Hepatocyte (in vitro differentiated cells): ENCODE results near the gene OR10H3. TPM values are rescaled to one million over a fixed set of nuclear protein-coding genes. Genes with fewer than 3 reads are reported as not detected.
"Not testable (repeated sequence)": the region's sequence is repeated elsewhere in the genome, so short reads cannot be mapped to it uniquely, and the experiment has no call there.

Experiments
- DNase-seq: peaks from one replicate; pipeline ENCODE4 v3.0.0-alpha.2; 2016; ENCODE audit warnings: low spot score
- H2AFZ ChIP-seq: fragments of 200-600 bp; sonication (generic); 2 replicates; pipeline ENCODE4 v1.6.0; 2016; ENCODE audit warnings: antibody characterized with exemption, mild to moderate bottlenecking
- H3K27ac ChIP-seq: fragments of 200-600 bp; sonication (generic); 2 replicates; pipeline ENCODE4 v1.5.1; 2016; ENCODE audit warnings: mild to moderate bottlenecking
- H3K27me3 ChIP-seq: fragments of 200-600 bp; sonication (generic); 2 replicates; pipeline ENCODE4 v1.6.1; 2016
- H3K36me3 ChIP-seq: fragments of 200-600 bp; sonication (generic); replicated peaks from 2 replicates; pipeline ENCODE4 v1.5.1; 2016; ENCODE audit warnings: low read depth; ENCODE audit not compliant: insufficient read depth
- H3K4me1 ChIP-seq: fragments of 200-600 bp; sonication (generic); 2 replicates; pipeline ENCODE4 v1.5.1; 2016; ENCODE audit warnings: mild to moderate bottlenecking, moderate library complexity; ENCODE audit not compliant: insufficient read depth
- H3K4me2 ChIP-seq: fragments of 200-600 bp; sonication (generic); 2 replicates; pipeline ENCODE4 v1.6.0; 2016
- H3K4me3 ChIP-seq: fragments of 200-600 bp; sonication (generic); 2 replicates; pipeline ENCODE4 v1.5.1; 2016; ENCODE audit warnings: mild to moderate bottlenecking
- H3K79me2 ChIP-seq: fragments of 200-600 bp; sonication (generic); 2 replicates; pipeline ENCODE4 v1.6.0; 2017; ENCODE audit warnings: mild to moderate bottlenecking
- H3K9me2 ChIP-seq: fragments of 200-600 bp; sonication (generic); replicated peaks from 2 replicates; pipeline ENCODE4 v1.6.0; 2017; ENCODE audit warnings: mild to moderate bottlenecking; ENCODE audit not compliant: insufficient read depth
- H3K9me3 ChIP-seq: fragments of 200-600 bp; sonication (generic); 2 replicates; pipeline ENCODE4 v1.5.1; 2016; ENCODE audit warnings: low read depth, mild to moderate bottlenecking
- H4K20me1 ChIP-seq: fragments of 200-600 bp; sonication (generic); 2 replicates; pipeline ENCODE4 v1.6.0; 2016; ENCODE audit warnings: mild to moderate bottlenecking; ENCODE audit not compliant: insufficient read depth, poor library complexity, severe bottlenecking
- CTCF ChIP-seq: fragments of 200-600 bp; sonication (generic); IDR thresholded peaks from 2 replicates; pipeline ENCODE4 v1.5.1; 2016; ENCODE audit warnings: antibody characterized with exemption, mild to moderate bottlenecking; ENCODE audit not compliant: poor library complexity
- EZH2 ChIP-seq: fragments of 200-600 bp; sonication (generic); IDR thresholded peaks from 2 replicates; pipeline ENCODE4 v1.6.1; 2016; ENCODE audit warnings: antibody characterized with exemption, mild to moderate bottlenecking, borderline replicate concordance
- EZH2phosphoT487 ChIP-seq: fragments of 200-600 bp; sonication (generic); IDR thresholded peaks from one replicate; pipeline ENCODE4 v1.6.1; 2018; ENCODE audit warnings: antibody characterized with exemption, mild to moderate bottlenecking, low read depth, moderate library complexity; ENCODE audit not compliant: unreplicated experiment, severe bottlenecking
- WGBS: methylation state at CpG from one replicate; pipeline ENCODE4 v1.1.6; 2016; ENCODE audit warnings: low lambda C conversion rate; ENCODE audit errors: missing lambda C conversion rate; 5-methylcytosine and 5-hydroxymethylcytosine counted together
- polyA plus RNA-seq: library from polyadenylated mRNA; unstranded; fragments of >200 nt; fragmentation: Nextera tagmentation; extraction: Ambion mirVana; gene quantifications from 2 replicates; pipeline ENCODE4 v1.2.1, GENCODE V29; 2016
- total RNA-seq: library from RNA; depleted of rRNA; stranded (reverse); fragments of >200 nt; gene quantifications from 2 replicates; pipeline ENCODE4 v1.2.3, GENCODE V29; 2014

Gene OR10H3
- total and polyA plus RNA-seq, 2 experiments from 2014 or later = not detected

DNA sequence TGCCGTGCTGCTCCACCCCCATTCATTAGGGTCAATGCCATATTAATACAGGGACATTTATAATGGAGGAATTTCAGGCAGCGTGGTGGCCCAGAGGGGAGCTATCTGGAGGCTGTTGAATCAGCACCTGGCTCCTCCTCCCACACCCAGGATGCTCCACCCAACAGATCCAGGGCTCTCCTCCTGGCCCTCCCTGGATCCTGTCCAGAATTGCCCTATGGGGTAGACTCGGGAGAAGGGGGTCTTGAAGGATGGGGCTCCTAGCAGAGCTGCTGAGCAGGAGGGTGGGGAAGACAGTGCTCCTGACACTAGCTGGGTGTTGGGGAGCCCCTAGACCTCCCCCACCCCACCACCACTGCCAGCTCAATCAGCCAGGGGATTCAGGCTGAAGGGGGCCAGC, 44.4 kb downstream of the OR10H3 start:
- Histone ChIP-seq H3K9me3 (no peaks in the 10 kb centered on the region), H3K4me3 (no peak overlapping the region), H3K79me2 (no peaks in the 10 kb centered on the region), H3K27ac (no peak overlapping the region), H3K4me1 (no peaks in the 10 kb centered on the region), H3K9me2 (no peaks in the 10 kb centered on the region), H2AFZ (no peak overlapping the region), H3K4me2 (no peak overlapping the region), H3K36me3 (no peaks in the 10 kb centered on the region), H4K20me1 (no peaks in the 10 kb centered on the region), H3K27me3 (no peaks in the 10 kb centered on the region)
- TF ChIP-seq EZH2phosphoT487 = no peak
- no peak for TF ChIP-seq CTCF
- TF ChIP-seq EZH2 = no peak
- no peak for DNase-seq
- WGBS = 86% methylated on average over 3 of the region's 3 CpGs

- DNase-seq, H2AFZ ChIP-seq, H3K36me3 ChIP-seq, H3K4me1 ChIP-seq, H4K20me1 ChIP-seq, H3K4me2 ChIP-seq, H3K27me3 ChIP-seq, H3K4me3 ChIP-seq, H3K9me2 ChIP-seq, H3K27ac ChIP-seq, H3K79me2 ChIP-seq, H3K9me3 ChIP-seq: not testable (repeated sequence)
- 77% methylated on average over 7 of the region's 7 CpGs for WGBS
Measured at GRCh38 chr19:15782896-15783295, 45.1 kb downstream of the OR10H3 start.

DNA sequence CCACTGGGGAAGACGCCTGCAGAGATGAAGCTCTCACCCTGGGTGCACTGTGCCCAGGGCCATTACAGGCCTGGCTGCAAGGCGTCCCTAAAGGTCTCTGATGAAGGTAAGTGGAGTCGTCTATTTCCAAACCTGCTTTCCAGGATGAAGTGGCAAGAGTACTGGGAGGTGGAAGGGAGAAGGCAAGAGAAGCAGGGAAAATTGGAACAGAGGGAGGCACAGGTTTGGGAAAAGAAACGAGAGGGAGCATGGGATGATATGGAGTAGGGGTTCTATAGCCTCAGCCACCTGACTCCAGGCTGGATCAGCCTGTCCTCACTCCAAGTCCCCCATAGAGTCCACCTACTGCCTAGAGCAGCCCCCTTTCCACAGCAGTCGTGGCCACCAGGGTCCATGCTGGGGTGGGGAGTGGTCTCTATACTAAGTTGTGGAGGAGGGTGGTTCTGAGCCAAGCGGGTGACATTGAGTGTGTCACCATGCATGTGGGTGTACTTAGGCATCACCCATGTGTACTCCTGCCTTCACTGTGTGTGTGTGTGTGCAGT, 49.9 kb downstream of the OR10H3 start, which contains the start of gene OR10H5:
Gene OR10H5 (plus strand): TSS at position 51 of the 545 bp plus-strand sequence. CDS start 6,388 bp downstream, outside the sequence.
- H3K27ac ChIP-seq = no peak within 1 kb of the TSS
- H4K20me1 ChIP-seq = no peaks in the 10 kb centered on the region
- no peaks in the 10 kb centered on the region for H3K9me3 ChIP-seq
- no peak within 1 kb of the TSS for H3K4me3 ChIP-seq
- H3K9me2 ChIP-seq = no peaks in the 10 kb centered on the region
- no peaks in the 10 kb centered on the region for H3K79me2 ChIP-seq
- H3K4me1 ChIP-seq = no peaks in the 10 kb centered on the region
- no peak within 1 kb of the TSS for H2AFZ ChIP-seq
- WGBS = 52% methylated on average over 6 of the region's 6 CpGs
- H3K4me2 ChIP-seq = no peak within 1 kb of the TSS
- no peaks in the 10 kb centered on the region for H3K36me3 ChIP-seq
- H3K27me3 ChIP-seq = no peaks in the 10 kb centered on the region
- DNase-seq = no peak
- no peak for TF ChIP-seq EZH2phosphoT487
- TF ChIP-seq CTCF = no peak
- TF ChIP-seq EZH2 = no peak

- Histone ChIP-seq H3K36me3 (no peaks in the 10 kb centered on the region), H4K20me1 (no peaks in the 10 kb centered on the region), H3K4me2 (no peak overlapping the region), H3K4me3 (no peak overlapping the region), H3K79me2 (no peaks in the 10 kb centered on the region), H3K27ac (no peak overlapping the region), H3K4me1 (no peaks in the 10 kb centered on the region), H3K9me2 (no peaks in the 10 kb centered on the region), H3K27me3 (no peaks in the 10 kb centered on the region), H2AFZ (no peak overlapping the region), H3K9me3 (no peaks in the 10 kb centered on the region)
- WGBS = 51% methylated on average over 4 of the region's 4 CpGs
- no peak for DNase-seq
- TF ChIP-seq EZH2 (no peak), EZH2phosphoT487 (no peak), CTCF (no peak)
Measured at GRCh38 chr19:15788594-15789270, 50.9 kb downstream of the OR10H3 start.
